HCT116 (cell line): ENCODE results near the gene KIAA0930. TPM values are rescaled to one million over a fixed set of nuclear protein-coding genes. Genes with fewer than 3 reads are reported as not detected.

ENCODE experiments used
- ATAC-seq: fragments of 200-7000 bp; cut with Tn5 transposase; 2 replicates; pipeline ENCODE4 v1.9.1; 2020; ENCODE audit warnings: mild to moderate bottlenecking, moderate library complexity
- BruUV-seq: library from RNA; stranded (reverse); fragments of 400-500 nt; replicated peaks from 2 replicates; lab custom pipeline; 2021; lab: Mats Ljungman, UMichigan
- CTCF ChIA-PET: fragments of 300-600 bp; sonication (Branson Sonifier 250); formaldehyde crosslinking; loops from one replicate; lab custom pipeline; 2021; ENCODE audit warnings: antibody characterized with exemption; lab: Charles Lee
- POLR2A ChIA-PET: fragments of 300-600, 350-600 bp; sonication (Branson Sonifier 250); formaldehyde crosslinking; loops from one replicate; lab custom pipeline; 2021; ENCODE audit warnings: antibody characterized with exemption; lab: Charles Lee
- RAD21 ChIA-PET, 2 experiments: fragments of 300-600 bp; sonication (Branson Sonifier 250); formaldehyde crosslinking; loops; one replicate each; lab custom pipeline; 2023; ENCODE audit warnings: low total read pairs in 2 of 2; ENCODE audit not compliant: uncharacterized antibody in 2 of 2, unreplicated experiment in 2 of 2, low non-redundant PET in 1 of 2; lab: Charles Lee
- DNase-seq: peaks from one replicate; pipeline ENCODE4 v3.0.0-alpha.2; 2010; ENCODE audit warnings: low read depth, low spot score
- H2AFZ ChIP-seq: fragments of 200-600 bp; shearing (Covaris generic), sonication (generic); 2 replicates; pipeline ENCODE4 v1.6.1; 2017; ENCODE audit warnings: low read depth, mixed run types, mixed read lengths, antibody characterized with exemption, low read length; ENCODE audit not compliant: poor library complexity, severe bottlenecking
- H3K27ac ChIP-seq: 2 replicates; pipeline ENCODE4 v1.5.1; 2012; ENCODE audit warnings: low read depth, low read length
- H3K27me3 ChIP-seq: fragments of 200-600 bp; sonication (generic); 2 replicates; pipeline ENCODE4 v1.6.1; 2016; ENCODE audit warnings: mixed run types, low read length, mixed read lengths; ENCODE audit not compliant: insufficient read depth
- H3K36me3 ChIP-seq, 2 experiments: fragments of 200-500 bp in 1 of 2; fragments of 200-600 bp in 1 of 2; sonication (Bioruptor generic) in 1 of 2; sonication (generic) in 1 of 2; 2 replicates each; pipeline versions ENCODE4 v1.5.1 to v1.6.1; 2014 to 2016; ENCODE audit warnings: low read length in 2 of 2, inconsistent platforms in 1 of 2, mixed read lengths in 1 of 2, mixed run types in 1 of 2; ENCODE audit not compliant: insufficient read depth in 2 of 2, control insufficient read depth in 1 of 2
- H3K4me1 ChIP-seq, 2 experiments: fragments of 200-600 bp in 1 of 2; sonication (generic) in 1 of 2; 2 replicates each; pipeline versions ENCODE4 v1.5.1 to v1.6.1; 2012 to 2017; ENCODE audit warnings: low read length in 2 of 2, inconsistent platforms in 1 of 2, mild to moderate bottlenecking in 1 of 2, mixed read lengths in 1 of 2, mixed run types in 1 of 2, moderate library complexity in 1 of 2; ENCODE audit not compliant: insufficient read depth in 2 of 2, control insufficient read depth in 1 of 2
- H3K4me2 ChIP-seq: fragments of 200-600 bp; sonication (generic); 2 replicates; pipeline ENCODE4 v1.6.1; 2017; ENCODE audit warnings: mixed run types, low read length, mixed read lengths
- H3K4me3 ChIP-seq, 2 experiments: fragments of 200-600 bp in 1 of 2; sonication (generic) in 1 of 2; replicated peaks in 1 of 2; 2 replicates each; pipeline ENCODE4 v1.5.1; 2011 to 2016; ENCODE audit warnings: low read length in 2 of 2, control low read depth in 1 of 2, low read depth in 1 of 2, mild to moderate bottlenecking in 1 of 2, mixed read lengths in 1 of 2, mixed run types in 1 of 2
- H3K79me2 ChIP-seq: fragments of 200-600 bp; sonication (generic); 2 replicates; pipeline ENCODE4 v1.6.1; 2017; ENCODE audit warnings: mild to moderate bottlenecking, mixed run types, low read length, moderate library complexity, mixed read lengths; ENCODE audit not compliant: insufficient read depth
- H3K9ac ChIP-seq: fragments of 200-600 bp; sonication (generic); 2 replicates; pipeline ENCODE4 v1.6.1; 2016; ENCODE audit warnings: low read length, mixed read lengths
- H3K9me2 ChIP-seq: fragments of 200-600 bp; sonication (generic), shearing (Covaris generic); 2 replicates; pipeline ENCODE4 v1.6.1; 2017; ENCODE audit warnings: mixed run types, mild to moderate bottlenecking, moderate library complexity; ENCODE audit not compliant: insufficient read depth
- H3K9me3 ChIP-seq, 2 experiments: fragments of 200-500 bp in 1 of 2; fragments of 200-600 bp in 1 of 2; sonication (Bioruptor generic) in 1 of 2; sonication (generic) in 1 of 2; 2 replicates each; pipeline ENCODE4 v1.6.1; 2014 to 2017; ENCODE audit warnings: low read length in 2 of 2, mixed read lengths in 2 of 2, inconsistent platforms in 1 of 2, low read depth in 1 of 2, mild to moderate bottlenecking in 1 of 2, mixed run types in 1 of 2, moderate library complexity in 1 of 2; ENCODE audit not compliant: control insufficient read depth in 1 of 2, insufficient read depth in 1 of 2
- H4K20me1 ChIP-seq: fragments of 200-600 bp; sonication (generic), shearing (Covaris generic); 2 replicates; pipeline ENCODE4 v1.6.1; 2017; ENCODE audit warnings: mixed run types, mild to moderate bottlenecking, moderate library complexity; ENCODE audit not compliant: insufficient read depth
- CBX3 ChIP-seq: IDR thresholded peaks from 2 replicates; pipeline ENCODE4 v1.6.1; 2012; ENCODE audit warnings: low read depth
- CEBPB ChIP-seq: IDR thresholded peaks from 2 replicates; pipeline ENCODE4 v1.6.1; 2012; ENCODE audit warnings: low read depth
- EZH2phosphoT487 ChIP-seq: fragments of 200-600 bp; IDR thresholded peaks from 2 replicates; pipeline ENCODE4 v1.6.1; 2018; ENCODE audit warnings: antibody characterized with exemption, borderline replicate concordance
- POLR2AphosphoS5 ChIP-seq: IDR thresholded peaks from 2 replicates; pipeline ENCODE4 v1.6.1; 2011; ENCODE audit warnings: mild to moderate bottlenecking, low read depth, low read length, moderate library complexity
- REST ChIP-seq: IDR thresholded peaks from 2 replicates; pipeline ENCODE4 v1.6.1; 2012; ENCODE audit warnings: low read depth
- SIN3A ChIP-seq: IDR thresholded peaks from 2 replicates; pipeline ENCODE4 v1.6.1; 2012; ENCODE audit warnings: low read depth
- SP1 ChIP-seq: IDR thresholded peaks from 2 replicates; pipeline ENCODE4 v1.6.1; 2012; ENCODE audit warnings: low read depth
- TCF7L2 ChIP-seq: IDR thresholded peaks from 2 replicates; pipeline ENCODE4 v1.7.0; 2011; ENCODE audit warnings: borderline replicate concordance, inconsistent platforms; ENCODE audit not compliant: insufficient read depth, insufficient read length; ENCODE audit errors: extremely low read depth
- YY1 ChIP-seq: IDR thresholded peaks from 2 replicates; pipeline ENCODE4 v1.6.1; 2011; ENCODE audit warnings: low read length, low read depth, moderate library complexity, mild to moderate bottlenecking; ENCODE audit not compliant: insufficient replicate concordance; ENCODE audit errors: extremely low read depth
- ZNF274 ChIP-seq: fragments of 200-500 bp; sonication (Bioruptor generic); IDR thresholded peaks from 2 replicates; pipeline ENCODE4 v1.6.1; 2014; ENCODE audit warnings: mild to moderate bottlenecking, low read depth, low read length, inconsistent platforms
- intact Hi-C: fragments of 100-400 bp; cut with micrococcal nuclease; formaldehyde crosslinking; loops from 2 replicates; pipeline ENCODE4 v1.10.0; 2022
- total RNA-seq: library from RNA; stranded (reverse); gene quantifications from one replicate; pipeline ENCODE4 v1.2.1, GENCODE V29; 2021; ENCODE audit not compliant: unreplicated experiment
- TF ChIP-seq, protein P1 (sequence below): IDR thresholded peaks from 2 replicates; pipeline ENCODE4 v1.6.1; 2012

The KIAA0930 gene
- total RNA-seq, 1 experiment from 2014 or later: 60.9 TPM

DNA sequence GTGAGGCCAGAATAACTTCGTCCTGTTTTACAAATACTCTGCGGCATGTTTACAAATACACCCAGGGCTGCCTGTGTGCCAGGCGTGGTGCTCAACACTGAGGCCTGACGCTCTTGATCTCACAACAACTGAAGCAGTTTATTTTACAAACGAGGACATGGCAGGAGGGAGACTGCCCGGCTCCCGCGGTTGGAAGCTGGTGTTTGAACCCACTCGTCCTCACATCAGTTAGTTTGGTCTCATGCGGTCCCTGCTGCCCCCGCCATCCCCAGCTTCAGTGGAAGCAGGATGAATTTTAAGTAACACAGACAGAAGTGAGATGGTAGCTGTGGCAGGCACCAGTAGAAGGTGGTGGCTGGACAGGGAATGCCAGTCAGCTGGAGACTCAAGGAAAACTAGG is 16.4 kb downstream of the KIAA0930 start:
- Histone ChIP-seq H4K20me1 (no peaks in the 10 kb centered on the region), H3K27me3 (no peaks in the 10 kb centered on the region), H3K4me3 (no peak overlapping the region), H3K9me2 (no peaks in the 10 kb centered on the region), H3K9ac (no peak overlapping the region), H3K79me2 (peaks cover 21% of the 10 kb centered on the region), H3K27ac (no peak overlapping the region), H3K9me3 (no peaks in the 10 kb centered on the region), H2AFZ (no peak overlapping the region), H3K36me3 (no peaks in the 10 kb centered on the region), H3K4me2 (no peak overlapping the region), H3K4me1 (no peaks in the 10 kb centered on the region)
- ChIA-PET CTCF (no interaction called here), RAD21 (no interaction called here), POLR2A (no interaction called here)
- ATAC-seq (no peak), DNase-seq (no peak)
- no TSS peak for BruUV-seq
- intact Hi-C loops: no loop called here
- TF ChIP-seq CBX3 (no peak), POLR2AphosphoS5 (no peak), YY1 (no peak), EZH2phosphoT487 (no peak), SIN3A (no peak), ZNF274 (no peak), REST (no peak), TCF7L2 (no peak), SP1 (no peak), CEBPB (no peak)
- TF ChIP-seq, protein P1, sequence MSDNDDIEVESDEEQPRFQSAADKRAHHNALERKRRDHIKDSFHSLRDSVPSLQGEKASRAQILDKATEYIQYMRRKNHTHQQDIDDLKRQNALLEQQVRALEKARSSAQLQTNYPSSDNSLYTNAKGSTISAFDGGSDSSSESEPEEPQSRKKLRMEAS: no peak
